Measurements from ENCODE around the gene KLF6.

Gene KLF6

GRCh38 chr10:3808689-3809199, 23.7 kb upstream of the KLF6 start:
- no peak for DNase-seq

GRCh38 chr10:3807928-3808496, 23.0 kb upstream of the KLF6 start:
- DNase-seq, result no peak

DNA sequence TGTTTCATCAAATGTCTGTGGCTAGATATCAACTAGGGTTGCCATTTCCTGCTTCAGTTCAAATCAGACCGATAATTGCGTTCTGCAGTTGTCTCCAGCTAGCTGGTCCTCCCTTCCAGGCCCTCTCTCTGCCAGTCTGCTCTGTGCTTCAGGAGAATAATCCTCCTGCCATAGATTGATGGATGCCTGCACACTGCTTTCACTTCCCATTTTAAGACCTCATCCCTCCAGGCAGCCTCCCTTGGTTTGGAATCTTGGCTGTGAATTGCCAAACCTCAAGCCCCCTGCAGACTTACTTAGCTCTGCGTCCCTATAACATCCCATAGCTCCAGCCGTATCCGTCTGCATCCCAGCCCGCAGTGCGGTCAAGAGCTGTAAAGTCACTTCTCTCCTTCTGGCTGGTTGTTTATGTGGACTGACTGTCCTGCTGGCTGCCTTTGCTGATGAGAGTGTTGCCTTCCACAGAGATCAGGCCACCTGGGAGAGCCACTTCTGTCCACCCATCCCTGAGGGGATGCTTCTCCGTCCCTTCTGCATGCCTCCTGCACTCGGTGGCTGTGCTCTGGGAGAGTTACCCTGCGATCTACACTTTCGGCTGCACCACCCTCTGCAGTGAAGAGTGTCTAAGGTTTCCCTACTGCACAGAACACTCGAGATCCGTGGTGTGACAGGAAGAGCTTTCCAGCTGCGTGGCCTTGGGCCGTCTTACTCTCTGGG, 22.4 kb upstream of the KLF6 start:
- DNase-seq, result no peak

DNA sequence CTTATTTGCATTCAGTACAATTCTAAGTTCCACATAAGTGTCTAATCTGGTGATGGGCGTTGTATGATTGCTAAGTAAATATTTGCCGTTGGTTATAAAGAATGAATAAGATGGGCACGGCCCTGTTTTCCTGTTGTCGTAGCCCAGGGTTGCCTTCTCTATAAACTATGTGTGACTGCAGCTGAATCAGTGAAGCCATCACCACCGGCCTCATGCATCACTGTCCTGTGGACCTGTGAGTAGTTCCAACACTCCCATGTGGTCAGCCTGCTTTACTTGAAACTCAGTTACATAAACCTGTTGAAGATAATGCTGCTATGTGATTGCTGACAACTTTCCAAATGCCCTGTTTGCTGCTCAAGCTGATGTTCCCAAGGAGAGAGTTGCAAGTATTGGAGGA, 21.6 kb upstream of the KLF6 start:
- no peak for DNase-seq

DNA sequence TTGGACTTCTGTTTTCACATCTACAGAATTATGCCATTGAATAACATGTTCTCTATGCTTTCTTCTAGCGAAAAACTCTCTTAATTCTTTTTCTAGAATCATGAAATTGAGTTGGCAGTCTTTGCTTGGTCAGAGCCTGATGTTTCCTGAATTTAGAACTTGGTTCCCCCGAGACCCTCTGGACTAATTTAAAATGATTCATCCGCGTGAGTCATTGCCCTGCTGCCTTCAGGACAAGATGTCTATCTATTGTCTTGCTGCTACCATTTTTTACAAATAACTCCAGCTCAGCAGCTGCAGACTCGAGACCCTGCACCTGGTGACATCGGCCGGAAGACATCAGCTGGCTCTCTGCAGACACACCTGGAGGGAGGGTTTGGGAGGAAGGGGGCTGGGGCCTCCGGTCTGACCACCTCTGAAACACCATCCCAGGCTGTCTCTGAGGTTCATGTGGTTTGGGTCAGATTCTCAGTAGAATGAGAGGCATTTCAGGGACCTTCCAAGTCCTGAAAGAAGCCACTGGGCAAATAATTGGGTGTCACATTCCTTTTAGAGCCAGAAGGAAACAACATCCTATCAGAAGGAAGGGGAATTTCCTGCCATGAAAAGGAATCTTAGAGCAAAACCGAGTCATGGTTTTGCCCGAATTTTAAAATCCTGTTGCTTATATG, 20.9 kb upstream of the KLF6 start:
- no peak for DNase-seq

- DNase-seq, result peak; percentile 64 to 67
Observed at GRCh38 chr10:3805201-3805790, 20.3 kb upstream of the KLF6 start.

DNA sequence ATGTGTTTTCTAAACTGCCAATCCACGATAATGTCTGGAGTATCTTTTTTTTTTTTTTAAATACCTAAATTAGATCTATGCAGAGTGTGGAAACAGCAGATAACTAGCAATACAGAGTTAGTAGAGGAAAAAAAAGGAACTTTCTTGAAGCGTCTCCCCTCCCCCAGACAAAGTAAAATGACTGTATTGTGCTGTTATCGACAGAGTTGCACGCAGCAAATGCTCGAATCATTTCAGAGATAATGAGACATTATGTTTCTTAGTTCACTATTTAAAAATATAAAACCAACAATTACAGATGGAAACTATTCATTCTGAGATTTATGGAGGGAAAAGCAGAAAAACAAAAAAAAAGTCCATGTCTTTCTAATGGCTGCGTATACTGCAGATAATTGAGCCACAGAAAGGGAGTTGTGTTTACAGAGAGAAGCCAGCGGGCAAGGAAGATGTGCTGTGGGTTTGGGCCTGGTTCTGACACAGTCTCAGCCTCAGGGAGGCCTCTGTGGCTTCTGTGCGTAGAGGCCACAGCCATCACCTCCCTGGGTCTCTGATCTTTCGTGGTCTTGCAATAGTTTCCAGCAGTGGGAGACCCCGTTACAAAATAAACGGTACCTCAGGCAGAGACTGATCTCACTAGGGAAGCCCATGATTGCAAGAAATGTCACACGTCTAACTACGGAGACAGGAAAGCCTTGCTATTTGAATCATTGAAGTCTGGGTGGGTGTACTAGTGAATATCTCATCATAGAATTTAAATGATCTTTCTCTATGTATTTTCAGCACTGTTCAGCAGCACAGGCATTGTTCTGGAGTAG, 19.1 kb upstream of the KLF6 start:
- peak; percentile 41 to 44 for DNase-seq

DNA sequence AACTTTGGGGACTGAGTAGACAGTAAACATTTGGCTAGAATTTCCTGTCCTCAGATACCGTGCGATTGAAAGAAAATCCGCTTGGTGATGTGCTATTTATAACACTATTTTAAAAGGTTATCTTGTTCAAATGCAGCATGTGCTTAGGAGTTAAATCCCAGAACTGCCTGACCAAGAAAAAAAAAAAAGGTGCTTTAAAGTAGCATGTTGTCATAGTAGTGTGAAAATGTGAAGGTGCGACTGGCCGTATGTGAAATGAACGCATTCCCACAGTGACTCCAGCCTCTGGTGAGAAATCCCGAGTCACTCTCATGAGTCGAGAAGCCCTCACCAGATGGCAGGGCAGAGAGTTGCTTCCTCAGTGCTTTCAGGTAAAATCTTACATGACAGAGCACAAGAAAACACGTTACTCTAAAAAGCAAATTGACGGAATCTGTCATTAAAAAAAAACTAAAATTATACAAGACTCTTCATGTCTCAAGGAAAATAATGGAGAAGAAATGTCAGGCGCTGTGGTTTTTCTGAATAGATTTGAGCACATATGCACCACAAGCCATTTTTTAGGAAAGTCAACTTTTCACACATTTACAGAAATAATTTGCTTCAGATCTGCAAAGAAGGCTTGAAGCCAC, 18.4 kb upstream of the KLF6 start:
- peak in 1 of 2 experiments; percentile 5 for DNase-seq

DNA sequence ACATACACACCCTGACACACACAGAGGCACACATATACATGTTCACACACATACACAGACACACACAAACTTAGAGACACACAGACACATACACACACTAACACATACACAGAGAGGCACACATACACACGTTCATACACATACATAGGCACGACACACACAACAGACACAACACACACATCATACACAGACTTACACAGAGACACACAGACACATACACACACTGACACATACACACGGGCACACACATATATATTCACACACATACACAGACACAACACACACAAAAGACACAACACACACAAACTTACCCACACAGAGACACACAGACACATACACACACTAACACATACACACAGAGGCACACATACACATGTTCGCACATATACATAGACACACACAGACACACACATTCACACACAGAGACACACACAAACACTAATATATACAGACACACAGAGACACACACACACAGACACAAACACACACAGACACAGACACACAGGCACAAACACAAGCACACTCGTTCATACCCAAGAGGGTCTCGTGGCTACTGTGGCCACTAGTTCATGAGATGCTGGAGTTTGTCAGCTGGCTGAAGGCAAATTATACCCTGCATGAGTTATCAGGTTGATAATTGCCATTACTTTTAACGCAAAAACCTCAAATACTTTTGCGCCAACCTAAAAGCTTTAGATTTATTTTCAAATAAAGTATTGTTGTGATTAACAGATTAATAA, 17.7 kb upstream of the KLF6 start:
- DNase-seq, result no peak

GRCh38 chr10:3801558-3802192, 16.7 kb upstream of the KLF6 start:
- DNase-seq, result no peak

DNA sequence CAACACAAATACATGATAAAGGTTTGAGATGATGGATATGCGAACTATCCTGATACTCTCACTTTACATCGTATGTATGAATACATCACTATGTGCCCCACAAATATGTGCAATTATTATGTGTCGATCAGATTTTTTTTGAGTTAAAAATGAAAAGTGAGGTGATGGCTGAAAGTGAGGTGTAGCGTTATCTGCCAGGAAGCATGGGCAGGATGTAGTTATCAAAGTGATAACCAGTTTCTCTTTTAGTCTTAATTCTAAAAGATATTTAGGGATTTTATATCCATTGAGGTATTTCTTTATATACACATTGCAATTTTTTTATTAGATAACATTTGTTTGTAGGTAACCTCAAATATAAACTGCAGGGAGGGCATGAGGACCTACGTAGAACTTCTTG, 15.6 kb upstream of the KLF6 start:
- no peak for DNase-seq

GRCh38 chr10:3797750-3798149, 12.7 kb upstream of the KLF6 start:
- DNase-seq, result no peak

- DNase-seq, result no peak
Observed at GRCh38 chr10:3793553-3793952, 8.5 kb upstream of the KLF6 start.

DNA sequence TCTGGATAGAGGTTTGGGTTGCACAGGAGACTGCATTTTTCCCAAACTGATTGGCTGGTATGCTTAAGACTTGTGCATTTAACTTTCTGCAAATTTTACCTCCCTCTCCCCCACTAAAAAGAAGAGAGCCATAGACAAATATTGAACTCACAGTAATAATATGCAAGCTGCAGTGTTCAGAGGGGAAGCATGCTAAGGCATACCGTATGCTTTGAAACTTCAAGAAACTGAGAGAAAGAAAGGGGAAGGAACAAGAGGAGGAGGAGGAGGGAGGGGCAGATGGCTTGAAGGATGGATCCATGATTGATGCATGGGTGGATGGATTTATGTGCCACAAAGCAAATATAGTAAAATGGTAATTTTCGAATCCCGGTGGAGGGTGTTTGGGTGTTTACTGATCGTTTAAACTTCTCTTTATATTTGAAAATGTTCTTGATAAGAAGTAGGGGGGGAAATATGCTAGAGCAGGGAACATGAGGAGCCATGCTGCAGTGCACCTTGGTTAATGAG, 7.8 kb upstream of the KLF6 start:
- DNase-seq, result no peak

GRCh38 chr10:3791974-3792633, 7.1 kb upstream of the KLF6 start:
- no peak for DNase-seq

- DNase-seq, result no peak
Observed at GRCh38 chr10:3790858-3791257, 5.8 kb upstream of the KLF6 start.

DNA sequence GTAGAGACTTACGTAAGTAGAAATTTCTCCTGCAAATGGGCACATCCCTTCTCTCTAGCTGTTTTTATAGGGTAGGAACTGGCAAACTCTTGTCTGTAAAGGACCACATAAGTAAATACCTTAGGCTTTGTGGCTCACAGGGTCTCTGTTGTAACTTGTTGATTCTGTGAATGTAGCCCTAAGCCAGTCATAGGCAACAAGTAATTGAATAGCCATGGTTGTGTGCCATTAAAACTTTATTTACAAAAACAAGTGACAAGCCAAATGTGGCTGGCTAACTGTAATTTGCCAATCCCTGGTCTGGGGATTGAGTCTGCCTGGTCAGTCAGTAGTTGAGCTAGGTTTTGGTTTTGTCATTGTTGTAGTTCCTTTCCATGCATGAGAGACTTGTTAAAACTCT, 5.3 kb upstream of the KLF6 start:
- no peak for DNase-seq

DNA sequence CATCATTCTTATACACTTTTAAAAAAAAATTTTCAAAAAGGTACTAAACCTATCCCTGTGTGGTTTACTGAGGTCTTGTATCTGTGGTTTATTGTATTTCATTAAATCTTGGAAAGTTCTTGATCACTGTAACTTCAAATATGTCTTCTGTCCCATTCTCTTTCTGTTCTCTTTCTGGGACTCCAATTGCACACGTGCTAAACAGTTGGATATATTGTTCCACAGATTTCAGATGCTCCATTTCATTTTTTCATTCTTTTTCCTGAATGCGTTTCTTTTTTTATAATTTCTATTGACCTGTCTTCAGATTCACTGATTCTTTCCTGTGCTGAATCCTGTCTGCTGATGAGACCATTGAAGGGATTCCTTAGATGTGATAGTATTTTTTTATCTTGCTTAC, 4.6 kb upstream of the KLF6 start:
- DNase-seq, result no peak

DNA sequence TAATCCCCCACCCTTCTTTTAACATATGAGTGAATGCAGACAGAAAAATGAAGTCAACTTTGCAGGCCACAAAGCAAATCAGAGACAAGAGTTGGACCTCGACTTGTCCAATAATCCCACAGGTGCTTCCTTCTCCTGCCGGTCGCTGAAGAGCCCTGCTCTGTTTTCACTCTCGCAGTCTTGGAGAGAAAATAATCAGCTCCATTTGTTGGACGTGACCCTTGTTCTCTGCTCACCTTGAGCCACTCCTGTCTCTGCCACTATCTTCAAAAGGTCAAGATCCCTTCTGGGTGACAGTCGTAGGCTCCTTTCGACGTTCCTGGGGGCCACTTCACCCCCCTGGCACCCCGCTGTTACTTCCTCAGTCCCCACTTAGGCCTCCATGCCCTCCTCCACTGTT, 2.8 kb upstream of the KLF6 start:
- no peak for DNase-seq

- no peak for DNase-seq
Observed at GRCh38 chr10:3787016-3787400, 2.0 kb upstream of the KLF6 start.
